GM10266 (cell line): ENCODE data around the gene PSG6.
"Not testable (repeated sequence)": the region's sequence is repeated elsewhere in the genome, so short reads cannot be mapped to it uniquely, and the experiment has no call there.

Experiments
- DNase-seq: peaks from one replicate; pipeline ENCODE4 v3.0.0; 2012; ENCODE audit errors: extremely low spot score
- CTCF ChIP-seq: IDR thresholded peaks from 2 replicates; pipeline ENCODE4 v1.5.1; 2012; ENCODE audit warnings: mild to moderate bottlenecking, low read depth; ENCODE audit not compliant: control insufficient read depth, insufficient read depth; ENCODE audit errors: missing control alignments

Gene PSG6

GRCh38 chr19:42857544-42857867 is 60.2 kb downstream of the PSG6 start:
- no peak for DNase-seq
- no peak for TF ChIP-seq CTCF

DNA sequence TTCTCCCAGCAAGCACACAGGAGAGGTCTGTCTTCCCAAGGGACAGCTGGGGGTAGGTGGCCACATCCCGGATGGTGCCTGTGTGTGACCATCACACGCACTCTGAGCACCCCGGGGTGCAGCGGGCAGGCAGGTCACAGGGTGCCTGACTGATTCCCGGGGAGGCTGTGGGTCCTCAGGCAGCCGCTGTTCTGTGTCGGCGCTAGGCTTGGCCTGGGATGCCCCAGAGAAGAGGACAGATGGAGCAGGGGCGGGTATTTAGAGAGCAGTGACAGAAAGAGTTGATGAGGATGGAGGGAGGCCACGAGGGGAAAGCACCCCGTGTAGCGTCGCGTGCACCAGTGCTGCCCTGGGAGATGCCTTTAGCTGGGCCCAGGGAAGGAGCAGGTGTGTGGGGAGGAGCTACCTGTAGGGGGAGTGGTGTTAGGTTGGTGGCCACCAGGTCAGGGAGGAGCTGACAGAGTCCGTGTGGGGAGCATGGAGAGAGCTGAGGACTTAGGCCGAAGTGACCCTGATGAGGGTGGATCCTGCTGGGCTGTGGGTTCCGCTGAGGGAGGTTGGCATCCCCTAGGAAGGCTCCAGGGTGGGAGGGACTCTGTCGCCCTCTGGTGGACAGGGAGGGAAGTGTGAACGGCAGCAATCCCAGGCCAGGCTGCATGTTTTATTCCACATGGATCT is 60.7 kb downstream of the PSG6 start:
- peak; percentile 40 for TF ChIP-seq CTCF
- DNase-seq = not testable (repeated sequence)

- DNase-seq = not testable (repeated sequence)
Observed at GRCh38 chr19:42854745-42855144, 62.9 kb downstream of the PSG6 start.

GRCh38 chr19:42853231-42853630 is 64.5 kb downstream of the PSG6 start:
- DNase-seq = not testable (repeated sequence)

DNA sequence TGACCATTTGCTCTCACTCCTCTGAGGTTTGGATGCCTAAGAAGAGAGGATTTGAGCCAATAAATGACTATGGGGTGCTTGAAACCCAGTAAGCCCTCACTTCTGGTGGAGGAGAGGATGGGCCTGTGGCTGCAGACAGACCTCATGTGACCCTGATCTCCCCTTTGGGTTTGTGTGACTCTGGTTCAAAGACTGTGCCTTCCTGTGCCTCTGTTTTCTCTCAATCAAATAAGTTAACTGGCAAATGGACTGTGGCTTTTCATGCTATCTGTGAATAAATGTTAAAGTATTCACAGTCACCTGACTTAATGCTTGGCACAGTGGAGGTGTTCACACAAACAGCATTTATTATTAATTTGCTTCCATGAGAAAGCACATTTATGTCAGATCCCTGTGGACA is 64.9 kb downstream of the PSG6 start:
- DNase-seq = not testable (repeated sequence)
